ENCODE data around the gene SOX6.

The SOX6 gene

DNA sequence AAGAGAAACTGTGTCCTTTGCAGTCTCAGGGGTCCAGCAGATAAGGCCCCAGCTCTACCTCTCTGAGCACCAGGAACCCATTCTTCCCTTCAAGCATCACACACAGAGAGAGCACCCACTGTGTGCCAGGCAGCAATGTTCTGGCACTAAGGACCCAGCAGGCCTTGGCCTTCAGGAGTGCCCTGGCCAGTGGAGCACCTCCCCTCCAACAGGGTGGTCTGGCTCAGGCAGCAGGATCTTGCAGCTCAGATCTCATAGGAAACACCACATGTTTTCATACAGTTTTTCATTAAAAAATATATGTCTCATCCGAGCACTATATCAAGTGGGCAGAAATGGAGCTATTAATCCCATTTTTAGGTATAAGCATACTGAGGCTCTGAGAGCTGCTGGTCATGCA lies 410.6 kb downstream of the SOX6 start:
- TF ChIP-seq, protein P1, sequence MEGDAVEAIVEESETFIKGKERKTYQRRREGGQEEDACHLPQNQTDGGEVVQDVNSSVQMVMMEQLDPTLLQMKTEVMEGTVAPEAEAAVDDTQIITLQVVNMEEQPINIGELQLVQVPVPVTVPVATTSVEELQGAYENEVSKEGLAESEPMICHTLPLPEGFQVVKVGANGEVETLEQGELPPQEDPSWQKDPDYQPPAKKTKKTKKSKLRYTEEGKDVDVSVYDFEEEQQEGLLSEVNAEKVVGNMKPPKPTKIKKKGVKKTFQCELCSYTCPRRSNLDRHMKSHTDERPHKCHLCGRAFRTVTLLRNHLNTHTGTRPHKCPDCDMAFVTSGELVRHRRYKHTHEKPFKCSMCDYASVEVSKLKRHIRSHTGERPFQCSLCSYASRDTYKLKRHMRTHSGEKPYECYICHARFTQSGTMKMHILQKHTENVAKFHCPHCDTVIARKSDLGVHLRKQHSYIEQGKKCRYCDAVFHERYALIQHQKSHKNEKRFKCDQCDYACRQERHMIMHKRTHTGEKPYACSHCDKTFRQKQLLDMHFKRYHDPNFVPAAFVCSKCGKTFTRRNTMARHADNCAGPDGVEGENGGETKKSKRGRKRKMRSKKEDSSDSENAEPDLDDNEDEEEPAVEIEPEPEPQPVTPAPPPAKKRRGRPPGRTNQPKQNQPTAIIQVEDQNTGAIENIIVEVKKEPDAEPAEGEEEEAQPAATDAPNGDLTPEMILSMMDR (IDR thresholded peaks at IDR 0.05; ENCODE audit: extremely low read depth, insufficient read depth, missing control alignments) = no peak
- DNase-seq (ENCODE audit: low spot score) = no peak
- in situ Hi-C loops (cut with MboI; ENCODE audit: low pct_unique_long_range_greater_than_20kb, low sequenced_read_pairs, unreplicated experiment) = no loop called here

DNA sequence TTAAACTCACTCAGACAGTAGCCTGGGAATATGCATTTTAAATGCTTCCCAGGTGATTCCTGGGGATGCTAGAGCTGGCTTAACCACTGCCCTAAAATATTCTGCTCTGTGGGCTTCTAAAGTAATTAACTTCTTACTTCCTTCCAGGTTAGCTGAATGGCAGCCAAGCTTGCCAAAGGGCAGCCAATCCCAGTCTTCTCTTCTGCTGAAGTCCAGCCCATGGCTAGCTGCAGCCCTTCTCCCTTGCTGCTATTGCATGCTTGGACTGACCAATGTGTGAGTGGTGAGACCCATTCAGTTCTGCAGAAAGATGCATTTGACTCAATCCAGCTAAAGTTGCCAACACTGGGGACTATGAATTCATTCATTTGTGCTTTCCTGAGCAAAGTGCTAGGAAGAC lies 411.9 kb downstream of the SOX6 start:
- TF ChIP-seq, protein P1 (IDR thresholded peaks at IDR 0.05; ENCODE audit: extremely low read depth, insufficient read depth, missing control alignments) = no peak
- in situ Hi-C loops (cut with MboI; ENCODE audit: low pct_unique_long_range_greater_than_20kb, low sequenced_read_pairs, unreplicated experiment) = no loop called here
- DNase-seq (ENCODE audit: low spot score) = no peak

DNA sequence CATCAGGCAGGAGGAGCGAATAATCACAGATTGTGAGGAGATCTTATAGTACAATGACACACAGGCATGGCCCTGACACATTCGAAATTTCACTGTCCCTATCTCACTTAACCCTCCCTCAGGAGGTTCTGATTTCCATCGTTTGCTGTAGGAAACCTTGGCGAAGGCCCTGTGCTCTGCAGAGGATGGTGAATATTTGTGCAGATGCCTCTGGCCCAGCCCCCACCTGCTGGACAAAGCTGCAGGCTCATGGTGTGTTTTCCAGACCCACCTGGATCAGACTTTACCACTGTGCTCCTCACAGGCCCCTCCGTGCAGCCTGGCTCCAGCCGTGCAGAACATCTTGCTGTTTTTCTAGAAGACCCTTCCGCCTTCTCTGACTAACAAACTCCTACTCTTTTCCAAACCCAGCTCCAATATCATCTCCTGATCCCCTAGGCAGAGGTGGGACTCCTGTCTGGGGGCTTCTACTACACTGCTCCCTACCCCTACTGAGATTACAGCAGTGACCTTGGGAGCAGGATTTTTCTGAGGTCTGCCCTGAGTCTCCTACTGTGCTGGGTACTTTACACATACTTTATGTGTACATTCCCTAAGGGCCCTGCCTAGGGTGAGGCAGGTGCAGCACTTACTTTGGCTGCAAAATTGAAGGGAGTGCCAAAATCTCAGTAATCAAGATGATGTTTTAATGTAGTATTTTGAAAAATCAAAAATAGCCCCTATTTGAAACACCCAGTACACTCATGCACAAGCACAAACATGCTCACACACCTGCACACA lies 412.7 kb downstream of the SOX6 start:
- in situ Hi-C loops (cut with MboI; ENCODE audit: low pct_unique_long_range_greater_than_20kb, low sequenced_read_pairs, unreplicated experiment) = no loop called here
- no peak for DNase-seq (ENCODE audit: low spot score)

DNA sequence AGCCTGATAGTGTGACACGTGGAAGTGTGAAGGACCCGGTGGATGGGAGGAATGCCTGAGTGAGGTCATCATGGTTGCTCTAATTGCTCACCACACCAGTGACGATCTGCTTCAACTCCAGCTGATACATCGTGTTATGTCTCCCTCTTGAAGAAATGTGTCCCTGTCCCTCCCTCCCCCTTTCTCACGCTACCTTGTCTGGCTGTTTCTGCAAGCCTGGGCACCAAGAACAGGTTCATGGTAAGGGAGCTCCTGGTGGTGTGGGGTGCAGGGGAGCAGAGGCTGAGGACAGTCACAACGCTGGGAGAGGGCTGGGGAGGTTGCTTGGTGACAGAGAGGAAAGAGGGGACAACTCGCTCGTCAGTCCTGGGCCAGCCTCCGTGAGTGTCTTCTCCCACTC lies 413.4 kb downstream of the SOX6 start:
- TF ChIP-seq, protein P1 (IDR thresholded peaks at IDR 0.05; ENCODE audit: extremely low read depth, insufficient read depth, missing control alignments) = no peak
- no peak for DNase-seq (ENCODE audit: low spot score)
- in situ Hi-C loops (cut with MboI; ENCODE audit: low pct_unique_long_range_greater_than_20kb, low sequenced_read_pairs, unreplicated experiment) = no loop called here

More for the DNA sequence above, 412.7 kb downstream of the SOX6 start:
- TF ChIP-seq, protein P1 (IDR thresholded peaks at IDR 0.05; ENCODE audit: extremely low read depth, insufficient read depth, missing control alignments) = no peak

DNA sequence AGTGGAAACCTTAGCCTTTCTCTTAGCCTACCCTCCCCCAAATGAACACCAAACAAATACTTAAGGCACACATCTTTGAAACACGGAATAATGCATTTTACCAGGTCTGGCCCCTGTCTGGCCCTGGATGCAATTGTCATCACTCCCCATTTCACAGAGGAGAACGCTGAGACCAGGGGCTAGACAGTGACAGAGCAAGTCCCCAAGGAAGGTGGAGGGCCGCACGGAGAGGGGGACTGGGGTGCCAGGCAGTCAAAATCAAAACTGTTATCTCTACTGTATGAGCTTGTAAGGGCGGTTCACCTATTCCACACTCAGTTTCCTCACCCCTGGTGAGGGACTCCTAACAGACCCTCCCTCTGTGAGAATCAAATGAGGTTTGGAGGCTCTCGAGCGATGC lies 414.2 kb downstream of the SOX6 start:
- TF ChIP-seq, protein P1 (IDR thresholded peaks at IDR 0.05; ENCODE audit: extremely low read depth, insufficient read depth, missing control alignments) = no peak
- in situ Hi-C loops (cut with MboI; ENCODE audit: low pct_unique_long_range_greater_than_20kb, low sequenced_read_pairs, unreplicated experiment) = no loop called here
- no peak for DNase-seq (ENCODE audit: low spot score)

DNA sequence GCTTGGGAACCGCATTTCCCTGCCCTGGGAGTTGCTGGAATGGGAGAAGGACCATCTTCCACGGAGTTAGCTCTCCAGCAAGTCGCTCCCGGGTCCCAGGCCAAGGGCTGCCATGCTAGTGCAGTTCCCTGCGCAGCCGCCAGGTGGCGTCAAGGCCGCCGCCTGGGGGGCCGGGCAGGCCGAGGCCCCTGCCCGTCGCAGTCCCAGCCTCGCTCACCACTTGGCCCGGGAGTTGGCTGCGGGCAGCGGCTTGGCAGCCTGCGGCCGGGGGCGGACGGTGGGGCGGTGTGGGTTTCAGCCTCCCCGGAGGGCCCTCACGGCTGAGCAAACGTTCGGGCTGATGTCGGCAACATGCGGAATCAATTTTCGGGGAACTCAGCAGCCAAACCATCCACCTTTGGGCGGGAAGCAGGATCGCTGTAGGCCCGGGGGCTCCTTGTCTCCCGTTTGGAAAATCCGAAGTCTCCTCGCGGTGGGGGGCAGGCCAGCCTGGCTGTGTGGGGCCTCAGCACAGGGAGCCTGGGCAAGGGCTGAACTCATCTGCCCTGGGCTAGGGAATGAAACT lies 415.1 kb downstream of the SOX6 start:
- DNase-seq (ENCODE audit: low spot score) = peak; percentile 80
- TF ChIP-seq, protein P1 (IDR thresholded peaks at IDR 0.05; ENCODE audit: extremely low read depth, insufficient read depth, missing control alignments) = peak; percentile 93
- in situ Hi-C loops (cut with MboI; ENCODE audit: low pct_unique_long_range_greater_than_20kb, low sequenced_read_pairs, unreplicated experiment) = no loop called here

Data from GM13977 (cell line).